ENCODE results near the gene GNAQ.

Gene GNAQ

DNA sequence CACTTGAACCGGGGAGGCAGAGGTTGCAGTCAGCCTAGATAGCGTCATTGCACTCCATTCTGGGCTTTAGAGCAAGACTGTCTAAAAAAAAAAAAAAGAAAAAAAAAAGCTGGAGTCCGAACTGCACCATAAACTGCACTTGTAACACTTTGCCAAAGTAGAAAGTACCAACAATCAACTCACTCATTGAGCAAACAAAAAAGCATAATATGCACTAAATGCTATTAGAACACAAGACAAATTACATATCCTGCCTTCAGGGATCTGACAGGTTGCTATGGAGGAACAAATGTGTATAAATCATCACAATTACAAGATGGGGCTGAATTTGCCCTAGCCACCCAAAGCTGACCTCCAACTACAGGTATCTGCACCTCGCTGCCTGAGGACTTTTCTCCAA, 27.9 kb downstream of the GNAQ start:
- DNase-seq (ENCODE audit: low read depth), result no peak
- TF ChIP-seq MYC (IDR thresholded peaks at IDR 0.05; ENCODE audit: low read depth, low read length) (no peak), POLR2A (IDR thresholded peaks at IDR 0.05; ENCODE audit: extremely low read depth, insufficient read length) (no peak)
- TF ChIP-seq, protein P1, sequence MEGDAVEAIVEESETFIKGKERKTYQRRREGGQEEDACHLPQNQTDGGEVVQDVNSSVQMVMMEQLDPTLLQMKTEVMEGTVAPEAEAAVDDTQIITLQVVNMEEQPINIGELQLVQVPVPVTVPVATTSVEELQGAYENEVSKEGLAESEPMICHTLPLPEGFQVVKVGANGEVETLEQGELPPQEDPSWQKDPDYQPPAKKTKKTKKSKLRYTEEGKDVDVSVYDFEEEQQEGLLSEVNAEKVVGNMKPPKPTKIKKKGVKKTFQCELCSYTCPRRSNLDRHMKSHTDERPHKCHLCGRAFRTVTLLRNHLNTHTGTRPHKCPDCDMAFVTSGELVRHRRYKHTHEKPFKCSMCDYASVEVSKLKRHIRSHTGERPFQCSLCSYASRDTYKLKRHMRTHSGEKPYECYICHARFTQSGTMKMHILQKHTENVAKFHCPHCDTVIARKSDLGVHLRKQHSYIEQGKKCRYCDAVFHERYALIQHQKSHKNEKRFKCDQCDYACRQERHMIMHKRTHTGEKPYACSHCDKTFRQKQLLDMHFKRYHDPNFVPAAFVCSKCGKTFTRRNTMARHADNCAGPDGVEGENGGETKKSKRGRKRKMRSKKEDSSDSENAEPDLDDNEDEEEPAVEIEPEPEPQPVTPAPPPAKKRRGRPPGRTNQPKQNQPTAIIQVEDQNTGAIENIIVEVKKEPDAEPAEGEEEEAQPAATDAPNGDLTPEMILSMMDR (IDR thresholded peaks at IDR 0.05; ENCODE audit: low read depth, low read length), result no peak
- TF ChIP-seq, protein P2, sequence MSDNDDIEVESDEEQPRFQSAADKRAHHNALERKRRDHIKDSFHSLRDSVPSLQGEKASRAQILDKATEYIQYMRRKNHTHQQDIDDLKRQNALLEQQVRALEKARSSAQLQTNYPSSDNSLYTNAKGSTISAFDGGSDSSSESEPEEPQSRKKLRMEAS (IDR thresholded peaks at IDR 0.05; ENCODE audit: low read depth, low read length), result no peak
- no peak overlapping the region for H3K4me3 ChIP-seq (ENCODE audit: low read depth, low read length)

DNA sequence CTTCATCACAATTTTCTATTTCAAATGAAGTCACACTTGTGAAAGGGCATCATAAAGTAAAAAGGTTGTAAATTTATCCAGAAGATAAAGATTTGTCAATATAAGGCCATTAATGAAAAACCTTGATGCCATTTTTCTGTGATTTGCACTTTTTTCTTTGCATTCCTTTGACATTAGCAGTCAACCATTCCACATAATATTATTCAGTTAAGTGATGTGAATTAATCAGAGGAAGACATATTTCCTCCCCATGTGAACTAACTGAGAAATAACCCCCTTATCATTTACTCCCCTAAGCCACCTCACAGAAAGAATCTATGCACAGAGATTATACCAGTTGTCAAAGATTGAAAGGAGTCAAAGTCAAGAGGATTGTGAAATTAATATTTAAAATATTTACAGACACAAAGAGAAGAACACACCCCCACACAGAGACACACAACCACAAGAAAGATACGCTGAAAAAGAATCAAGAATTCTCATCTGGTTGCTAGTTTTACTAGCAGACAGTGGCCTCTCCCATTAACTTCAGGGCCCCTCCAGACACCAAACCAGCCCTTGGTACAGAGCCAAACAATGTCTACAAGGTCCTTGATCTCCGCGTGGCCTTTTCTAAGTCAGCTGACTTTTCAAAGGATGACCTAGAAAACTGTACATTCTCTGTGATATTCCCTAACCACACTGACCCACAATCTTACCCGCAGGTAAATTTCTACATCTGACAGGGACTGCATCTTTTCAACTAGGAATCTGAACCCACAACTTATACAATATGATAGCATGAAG, 29.5 kb downstream of the GNAQ start:
- no peak for DNase-seq (ENCODE audit: low read depth)
- TF ChIP-seq, protein P2 (IDR thresholded peaks at IDR 0.05; ENCODE audit: low read depth, low read length), result no peak
- TF ChIP-seq MYC (IDR thresholded peaks at IDR 0.05; ENCODE audit: low read depth, low read length), result no peak
- TF ChIP-seq, protein P1 (IDR thresholded peaks at IDR 0.05; ENCODE audit: low read depth, low read length), result no peak
- TF ChIP-seq POLR2A (IDR thresholded peaks at IDR 0.05; ENCODE audit: extremely low read depth, insufficient read length), result no peak
- H3K4me3 ChIP-seq (ENCODE audit: low read depth, low read length), result no peak overlapping the region

DNA sequence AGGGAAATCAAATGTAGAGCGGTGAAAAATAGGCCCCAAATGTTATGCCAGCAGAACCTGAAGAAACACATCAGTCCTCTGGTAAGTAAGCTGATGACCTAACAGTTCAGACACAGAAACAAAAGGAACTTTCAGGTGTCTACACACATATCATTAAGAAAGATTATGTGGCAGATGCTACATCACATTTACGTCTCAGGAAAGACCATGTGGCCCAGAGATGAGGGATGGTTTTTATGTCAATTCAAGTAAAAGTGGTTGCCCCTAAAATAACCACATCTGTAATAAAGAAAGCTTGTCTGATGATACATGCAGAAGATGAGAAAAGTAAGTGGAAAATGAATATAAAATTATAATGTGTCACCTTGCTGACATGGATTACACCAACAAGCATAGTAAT, 31.4 kb downstream of the GNAQ start:
- DNase-seq (ENCODE audit: low read depth), result no peak
- no peak for TF ChIP-seq MYC (IDR thresholded peaks at IDR 0.05; ENCODE audit: low read depth, low read length)
- TF ChIP-seq POLR2A (IDR thresholded peaks at IDR 0.05; ENCODE audit: extremely low read depth, insufficient read length), result no peak
- TF ChIP-seq, protein P1 (IDR thresholded peaks at IDR 0.05; ENCODE audit: low read depth, low read length), result no peak
- TF ChIP-seq, protein P2 (IDR thresholded peaks at IDR 0.05; ENCODE audit: low read depth, low read length), result no peak
- no peak overlapping the region for H3K4me3 ChIP-seq (ENCODE audit: low read depth, low read length)

DNA sequence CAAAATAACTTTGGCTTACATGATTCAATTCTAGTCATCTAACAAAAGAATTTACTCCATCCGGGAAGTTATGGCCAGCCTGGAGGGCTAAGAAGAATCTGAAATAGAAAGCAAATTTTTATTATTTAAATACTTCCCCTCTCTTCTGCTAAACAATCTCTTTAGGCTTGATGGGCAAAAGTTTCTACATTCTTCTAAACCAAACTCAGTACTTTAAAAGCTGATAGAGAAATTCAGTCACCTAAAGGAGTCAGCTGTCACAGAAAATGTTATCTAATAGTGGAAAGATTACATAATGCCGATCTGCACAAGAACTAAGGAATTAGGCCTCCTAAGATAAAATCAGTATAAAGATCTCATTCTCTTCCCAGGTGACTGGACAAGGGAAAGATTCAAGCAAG, 32.4 kb downstream of the GNAQ start:
- TF ChIP-seq, protein P2 (IDR thresholded peaks at IDR 0.05; ENCODE audit: low read depth, low read length), result no peak
- no peak for TF ChIP-seq MYC (IDR thresholded peaks at IDR 0.05; ENCODE audit: low read depth, low read length)
- TF ChIP-seq, protein P1 (IDR thresholded peaks at IDR 0.05; ENCODE audit: low read depth, low read length), result no peak
- H3K4me3 ChIP-seq (ENCODE audit: low read depth, low read length), result no peak overlapping the region
- DNase-seq (ENCODE audit: low read depth), result no peak

DNA sequence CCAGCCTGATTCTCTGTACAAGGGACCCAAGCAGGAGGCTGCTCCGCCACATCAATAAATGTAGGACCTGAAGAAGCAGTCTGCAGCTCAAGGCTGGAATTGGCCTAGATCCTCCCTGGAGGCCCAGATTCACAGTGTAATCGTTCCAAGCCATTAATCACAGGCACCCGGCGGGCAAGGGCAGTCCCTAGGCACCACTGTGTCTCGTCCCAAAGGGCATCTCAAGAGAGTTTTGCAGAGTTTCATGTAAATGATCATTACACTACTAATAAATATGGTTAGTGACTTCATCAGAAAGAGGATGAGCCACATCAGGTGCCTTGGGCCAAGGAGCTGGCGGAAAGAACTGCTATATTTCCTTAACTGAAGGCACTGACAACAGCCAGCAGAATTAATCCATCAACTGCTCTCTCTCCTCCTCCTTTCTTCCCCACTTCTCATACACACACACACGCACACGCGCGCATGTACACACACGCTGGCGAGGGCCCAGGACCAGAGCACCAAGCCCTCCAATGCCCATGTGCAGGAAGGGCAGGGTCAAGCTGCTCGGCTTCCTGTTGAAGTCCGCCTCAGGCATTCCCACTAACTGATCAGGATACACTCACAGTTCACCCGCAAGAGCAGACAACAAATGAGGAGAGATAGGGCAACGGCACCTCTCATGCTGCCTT, 33.9 kb downstream of the GNAQ start:
- TF ChIP-seq MYC (IDR thresholded peaks at IDR 0.05; ENCODE audit: low read depth, low read length), result no peak
- H3K4me3 ChIP-seq (ENCODE audit: low read depth, low read length), result no peak overlapping the region
- DNase-seq (ENCODE audit: low read depth), result no peak

DNA sequence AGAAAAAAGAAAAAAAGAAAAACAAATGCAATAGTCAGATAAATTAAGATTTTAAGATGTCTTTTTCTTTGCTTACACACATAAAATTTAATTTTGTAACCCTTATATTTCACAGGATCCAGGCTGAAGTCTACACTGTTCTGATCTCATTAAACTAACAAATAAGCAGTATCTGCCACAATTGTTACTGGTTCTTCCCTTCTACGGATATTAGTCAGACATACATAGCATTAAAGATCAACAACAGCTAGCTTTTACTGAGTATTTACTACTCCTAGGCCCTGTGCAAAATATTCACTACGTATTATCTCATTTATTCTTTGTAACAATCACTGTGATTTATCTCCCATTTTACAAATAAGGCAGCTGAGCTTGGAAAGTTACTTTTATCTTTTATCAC, 34.9 kb downstream of the GNAQ start:
- TF ChIP-seq, protein P1 (IDR thresholded peaks at IDR 0.05; ENCODE audit: low read depth, low read length), result no peak
- TF ChIP-seq, protein P2 (IDR thresholded peaks at IDR 0.05; ENCODE audit: low read depth, low read length), result no peak
- TF ChIP-seq MYC (IDR thresholded peaks at IDR 0.05; ENCODE audit: low read depth, low read length), result no peak
- TF ChIP-seq POLR2A (IDR thresholded peaks at IDR 0.05; ENCODE audit: extremely low read depth, insufficient read length), result no peak
- no peak for DNase-seq (ENCODE audit: low read depth)
- no peak overlapping the region for H3K4me3 ChIP-seq (ENCODE audit: low read depth, low read length)
